A673 (cell line): ENCODE results near the gene CPZ. TPM values are rescaled to one million over a fixed set of nuclear protein-coding genes. Genes with fewer than 3 reads are reported as not detected.

Experiments
- BruUV-seq: library from RNA; stranded (reverse); fragments of 400-500 nt; replicated peaks from 2 replicates; lab custom pipeline; 2021; lab: Mats Ljungman, UMichigan
- CTCF ChIA-PET: fragments of 300-600 bp; sonication (Branson Sonifier 250); formaldehyde crosslinking; loops from one replicate; lab custom pipeline; 2022; ENCODE audit warnings: antibody characterized with exemption; lab: Charles Lee
- POLR2A ChIA-PET: fragments of 300-600 bp; sonication (Branson Sonifier 250); formaldehyde crosslinking; loops from one replicate; lab custom pipeline; 2022; ENCODE audit warnings: antibody characterized with exemption; ENCODE audit not compliant: low non-redundant PET; lab: Charles Lee
- DNase-seq: peaks from one replicate; pipeline ENCODE4 v3.0.0-alpha.2; 2015; ENCODE audit warnings: low spot score
- H3K27ac ChIP-seq: fragments of 200-600 bp; sonication (generic); 2 replicates; pipeline ENCODE4 v1.5.1; 2016; ENCODE audit warnings: mixed run types, low read depth, mild to moderate bottlenecking, mixed read lengths, antibody characterized with exemption, low read length; ENCODE audit not compliant: poor library complexity, severe bottlenecking
- H3K27me3 ChIP-seq: fragments of 200-600 bp; sonication (generic); replicated peaks from 2 replicates; pipeline ENCODE4 v1.6.1; 2017; ENCODE audit warnings: mixed run types, low read depth, mild to moderate bottlenecking, mixed read lengths, antibody characterized with exemption, low read length; ENCODE audit not compliant: insufficient read depth, poor library complexity
- H3K36me3 ChIP-seq: fragments of 200-600 bp; sonication (generic); 2 replicates; pipeline ENCODE4 v1.6.1; 2016; ENCODE audit warnings: mixed run types, mild to moderate bottlenecking, mixed read lengths, antibody characterized with exemption, low read length; ENCODE audit not compliant: insufficient read depth, poor library complexity, severe bottlenecking
- H3K4me1 ChIP-seq: fragments of 200-600 bp; sonication (generic); 2 replicates; pipeline ENCODE4 v1.6.1; 2017; ENCODE audit warnings: mixed run types, mild to moderate bottlenecking, mixed read lengths, antibody characterized with exemption, low read length; ENCODE audit not compliant: insufficient read depth, poor library complexity, severe bottlenecking
- H3K4me3 ChIP-seq: fragments of 200-600 bp; sonication (generic); 2 replicates; pipeline ENCODE4 v1.5.1; 2016; ENCODE audit warnings: low read depth, mixed run types, mild to moderate bottlenecking, mixed read lengths, low read length; ENCODE audit not compliant: poor library complexity, severe bottlenecking
- H3K9me3 ChIP-seq: fragments of 200-600 bp; sonication (generic); 2 replicates; pipeline ENCODE4 v1.6.1; 2016; ENCODE audit warnings: mixed run types, low read depth, mild to moderate bottlenecking, mixed read lengths, antibody characterized with exemption, low read length; ENCODE audit not compliant: poor library complexity, severe bottlenecking
- CTCF ChIP-seq: fragments of 300-800, 200-600 bp; sonication (generic); conservative IDR thresholded peaks from 2 replicates; pipeline ENCODE4 v1.5.1; 2017; ENCODE audit warnings: low read depth, mild to moderate bottlenecking, antibody characterized with exemption, low read length, moderate library complexity, mixed read lengths
- EZH2 ChIP-seq: fragments of 200-600 bp; sonication (generic); IDR thresholded peaks from 2 replicates; pipeline ENCODE4 v1.6.1; 2017; ENCODE audit warnings: borderline replicate concordance, low read depth, mild to moderate bottlenecking, mixed read lengths, antibody characterized with exemption, low read length; ENCODE audit not compliant: poor library complexity, severe bottlenecking
- intact Hi-C: fragments of 100-400 bp; cut with micrococcal nuclease; formaldehyde crosslinking; loops from one replicate; pipeline ENCODE4 v1.10.0; 2022; ENCODE audit not compliant: unreplicated experiment
- total RNA-seq: library from RNA; stranded (reverse); gene quantifications from 2 replicates; pipeline ENCODE4 v1.2.3, GENCODE V29; 2021

Gene CPZ
- total RNA-seq, 1 experiment from 2014 or later, result 0.34 TPM

- H3K27me3 ChIP-seq, result peaks cover 69% of the 10 kb centered on the region
- DNase-seq, result no peak
- intact Hi-C loops, result no loop called here
- TF ChIP-seq EZH2, result no peak
- BruUV-seq, result no TSS peak
- POLR2A ChIA-PET, result interaction anchor here (0.6 kb wide), 1 partner anchor 387 kb away, joined by 3 read pairs; no protein-coding TSS in a partner anchor
- no peaks in the 10 kb centered on the region for H3K4me1 ChIP-seq
- H3K27ac ChIP-seq, result no peak overlapping the region
- CTCF ChIA-PET, result no interaction called here
- no peaks in the 10 kb centered on the region for H3K36me3 ChIP-seq
- H3K9me3 ChIP-seq, result no peaks in the 10 kb centered on the region
- H3K4me3 ChIP-seq, result no peak overlapping the region
Measured at GRCh38 chr4:8587469-8588195, 4.9 kb upstream of the CPZ start.

GRCh38 chr4:8588196-8588470 is 4.4 kb upstream of the CPZ start:
- Histone ChIP-seq H3K27ac (no peak overlapping the region), H3K4me3 (no peak overlapping the region), H3K27me3 (peaks cover 70% of the 10 kb centered on the region), H3K36me3 (no peaks in the 10 kb centered on the region), H3K9me3 (no peaks in the 10 kb centered on the region), H3K4me1 (no peaks in the 10 kb centered on the region)
- CTCF ChIA-PET, result no interaction called here
- TF ChIP-seq CTCF, result no peak
- TF ChIP-seq EZH2, result no peak
- intact Hi-C loops, result no loop called here
- POLR2A ChIA-PET, result interaction anchor here (0.6 kb wide), 1 partner anchor 386 kb away, joined by 3 read pairs; no protein-coding TSS in a partner anchor
- no peak for DNase-seq
- no TSS peak for BruUV-seq

GRCh38 chr4:8589336-8589735 is 3.2 kb upstream of the CPZ start:
- Histone ChIP-seq H3K4me1 (no peaks in the 10 kb centered on the region), H3K27ac (no peak overlapping the region), H3K27me3 (peaks cover 75% of the 10 kb centered on the region), H3K36me3 (no peaks in the 10 kb centered on the region), H3K4me3 (no peak overlapping the region), H3K9me3 (no peaks in the 10 kb centered on the region)
- TF ChIP-seq EZH2, result no peak
- TF ChIP-seq CTCF, result no peak
- ChIA-PET POLR2A (no interaction called here), CTCF (interaction anchor here (0.6 kb wide), 2 partner anchors 9 to 28 kb away, joined by 3 to 4 read pairs; partner anchors contain the start of gene GPR78)
- no peak for DNase-seq
- intact Hi-C loops, result no loop called here
- BruUV-seq, result no TSS peak
